ENCODE data around the gene PSAT1.

The PSAT1 gene

DNA sequence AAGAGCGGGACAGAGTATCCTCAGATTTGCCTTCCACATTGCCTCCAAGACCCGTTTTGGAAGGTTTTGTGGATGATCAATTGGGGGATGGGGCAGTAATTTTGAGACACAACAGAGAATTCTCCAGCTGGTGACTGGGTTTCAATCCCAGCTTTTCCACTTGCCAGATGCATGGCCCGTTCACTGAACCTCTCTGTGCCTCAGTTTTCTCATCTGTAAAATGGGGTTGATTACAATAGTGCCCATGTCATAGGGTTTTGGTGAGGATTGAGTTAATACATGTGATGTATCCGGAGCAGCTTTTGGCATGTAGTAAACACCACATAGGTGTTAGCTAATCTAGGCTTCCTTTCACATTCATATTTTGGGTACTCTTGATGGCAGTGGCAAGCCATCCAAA lies 59.7 kb downstream of the PSAT1 start:
- TF ChIP-seq, protein P1, sequence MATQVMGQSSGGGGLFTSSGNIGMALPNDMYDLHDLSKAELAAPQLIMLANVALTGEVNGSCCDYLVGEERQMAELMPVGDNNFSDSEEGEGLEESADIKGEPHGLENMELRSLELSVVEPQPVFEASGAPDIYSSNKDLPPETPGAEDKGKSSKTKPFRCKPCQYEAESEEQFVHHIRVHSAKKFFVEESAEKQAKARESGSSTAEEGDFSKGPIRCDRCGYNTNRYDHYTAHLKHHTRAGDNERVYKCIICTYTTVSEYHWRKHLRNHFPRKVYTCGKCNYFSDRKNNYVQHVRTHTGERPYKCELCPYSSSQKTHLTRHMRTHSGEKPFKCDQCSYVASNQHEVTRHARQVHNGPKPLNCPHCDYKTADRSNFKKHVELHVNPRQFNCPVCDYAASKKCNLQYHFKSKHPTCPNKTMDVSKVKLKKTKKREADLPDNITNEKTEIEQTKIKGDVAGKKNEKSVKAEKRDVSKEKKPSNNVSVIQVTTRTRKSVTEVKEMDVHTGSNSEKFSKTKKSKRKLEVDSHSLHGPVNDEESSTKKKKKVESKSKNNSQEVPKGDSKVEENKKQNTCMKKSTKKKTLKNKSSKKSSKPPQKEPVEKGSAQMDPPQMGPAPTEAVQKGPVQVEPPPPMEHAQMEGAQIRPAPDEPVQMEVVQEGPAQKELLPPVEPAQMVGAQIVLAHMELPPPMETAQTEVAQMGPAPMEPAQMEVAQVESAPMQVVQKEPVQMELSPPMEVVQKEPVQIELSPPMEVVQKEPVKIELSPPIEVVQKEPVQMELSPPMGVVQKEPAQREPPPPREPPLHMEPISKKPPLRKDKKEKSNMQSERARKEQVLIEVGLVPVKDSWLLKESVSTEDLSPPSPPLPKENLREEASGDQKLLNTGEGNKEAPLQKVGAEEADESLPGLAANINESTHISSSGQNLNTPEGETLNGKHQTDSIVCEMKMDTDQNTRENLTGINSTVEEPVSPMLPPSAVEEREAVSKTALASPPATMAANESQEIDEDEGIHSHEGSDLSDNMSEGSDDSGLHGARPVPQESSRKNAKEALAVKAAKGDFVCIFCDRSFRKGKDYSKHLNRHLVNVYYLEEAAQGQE (IDR thresholded peaks at IDR 0.05; ENCODE audit: insufficient read depth in 1 of 2, low read depth in 2 of 2, low read length in 2 of 2): no peak
- TF ChIP-seq TAF1 (IDR thresholded peaks at IDR 0.05; ENCODE audit: borderline replicate concordance, insufficient read depth, low read length): no peak
- no peak for TF ChIP-seq POLR2AphosphoS5 (IDR thresholded peaks at IDR 0.05; ENCODE audit: low read depth, low read length)
- no peak for TF ChIP-seq FOXP2 (optimal IDR thresholded peaks at IDR 0.05; ENCODE audit: borderline replicate concordance, extremely low read depth, extremely low read length, insufficient read depth)
- no peak for TF ChIP-seq SIN3A (IDR thresholded peaks at IDR 0.05; ENCODE audit: borderline replicate concordance, insufficient read depth, low read length)

GRCh38 chr9:78357165-78357873 lies 60.4 kb downstream of the PSAT1 start:
- TF ChIP-seq TAF1 (IDR thresholded peaks at IDR 0.05; ENCODE audit: borderline replicate concordance, insufficient read depth, low read length) (no peak), POLR2AphosphoS5 (IDR thresholded peaks at IDR 0.05; ENCODE audit: low read depth, low read length) (no peak), FOXP2 (optimal IDR thresholded peaks at IDR 0.05; ENCODE audit: borderline replicate concordance, extremely low read depth, extremely low read length, insufficient read depth) (no peak), SIN3A (IDR thresholded peaks at IDR 0.05; ENCODE audit: borderline replicate concordance, insufficient read depth, low read length) (no peak)
- TF ChIP-seq, protein P1 (IDR thresholded peaks at IDR 0.05; ENCODE audit: insufficient read depth in 1 of 2, low read depth in 2 of 2, low read length in 2 of 2): no peak

DNA sequence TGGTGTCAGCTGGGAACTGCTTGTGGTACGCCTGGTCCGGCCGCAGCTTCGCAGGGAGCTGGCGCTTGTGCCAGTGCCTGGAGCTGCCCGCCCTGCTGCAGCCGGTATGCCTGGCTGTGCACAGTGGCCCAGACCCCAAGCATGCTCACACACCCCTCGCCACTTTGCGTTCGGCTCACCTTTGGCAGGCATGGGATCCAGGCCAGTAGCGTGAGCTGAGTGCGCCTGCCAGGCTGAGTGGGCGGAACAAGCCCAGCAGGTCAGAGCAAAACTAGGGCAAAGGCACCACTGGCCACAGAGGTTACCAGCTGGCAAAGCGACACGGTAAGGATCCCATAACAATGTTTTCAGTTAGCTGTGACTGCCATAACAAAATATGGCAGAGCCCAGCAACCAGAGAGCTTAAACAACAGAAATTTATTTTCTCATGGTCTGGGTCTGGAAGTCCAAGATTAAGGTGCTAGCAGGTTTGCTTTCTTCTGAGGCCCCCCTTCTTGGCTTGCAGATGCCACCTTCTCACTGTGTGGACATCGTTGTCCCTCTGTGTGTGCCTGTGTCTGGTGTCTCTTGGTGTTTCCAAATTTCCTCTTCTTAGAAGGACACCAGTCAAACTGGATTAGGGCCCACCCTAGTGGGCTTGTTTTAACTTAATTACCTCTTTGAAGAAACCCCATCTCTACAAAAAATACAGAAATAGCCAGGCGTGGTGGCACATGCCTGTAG lies 61.6 kb downstream of the PSAT1 start:
- TF ChIP-seq, protein P1 (IDR thresholded peaks at IDR 0.05; ENCODE audit: insufficient read depth in 1 of 2, low read depth in 2 of 2, low read length in 2 of 2): no peak
- TF ChIP-seq FOXP2 (optimal IDR thresholded peaks at IDR 0.05; ENCODE audit: borderline replicate concordance, extremely low read depth, extremely low read length, insufficient read depth) (no peak), SIN3A (IDR thresholded peaks at IDR 0.05; ENCODE audit: borderline replicate concordance, insufficient read depth, low read length) (no peak), POLR2AphosphoS5 (IDR thresholded peaks at IDR 0.05; ENCODE audit: low read depth, low read length) (no peak), TAF1 (IDR thresholded peaks at IDR 0.05; ENCODE audit: borderline replicate concordance, insufficient read depth, low read length) (no peak)

DNA sequence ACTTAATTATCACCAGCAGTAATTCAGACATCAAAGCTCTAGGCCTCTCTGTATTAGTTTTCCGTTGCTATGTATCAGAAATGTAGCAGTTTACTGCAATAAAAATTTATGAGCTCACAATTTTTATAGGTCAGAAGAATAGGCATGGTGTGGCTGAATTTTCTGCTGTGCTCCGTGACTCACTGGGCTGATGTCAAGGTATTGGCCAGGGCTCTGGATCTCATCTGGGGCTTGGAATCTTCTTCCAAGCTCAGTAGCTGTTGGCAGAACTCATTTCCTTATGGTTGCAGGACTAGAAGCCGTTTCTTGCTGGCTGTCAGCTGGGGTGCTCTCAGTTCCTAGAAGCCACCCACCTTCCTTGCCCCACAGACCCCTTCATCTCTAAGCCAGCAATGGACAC lies 66.3 kb downstream of the PSAT1 start:
- TF ChIP-seq POLR2AphosphoS5 (IDR thresholded peaks at IDR 0.05; ENCODE audit: low read depth, low read length) (no peak), TAF1 (IDR thresholded peaks at IDR 0.05; ENCODE audit: borderline replicate concordance, insufficient read depth, low read length) (no peak), FOXP2 (optimal IDR thresholded peaks at IDR 0.05; ENCODE audit: borderline replicate concordance, extremely low read depth, extremely low read length, insufficient read depth) (no peak), SIN3A (IDR thresholded peaks at IDR 0.05; ENCODE audit: borderline replicate concordance, insufficient read depth, low read length) (no peak)
- TF ChIP-seq, protein P1 (IDR thresholded peaks at IDR 0.05; ENCODE audit: insufficient read depth in 1 of 2, low read depth in 2 of 2, low read length in 2 of 2): no peak
